GM21367 (cell line): ENCODE data around the gene DEFB132.

Experiments
- ATAC-seq: cut with Tn5 transposase; IDR thresholded peaks from one replicate; pipeline ENCODE4 v1.9.1; 2021; ENCODE audit not compliant: unreplicated experiment

Gene DEFB132

GRCh38 chr20:295804-296203, 38.3 kb downstream of the DEFB132 start:
- ATAC-seq: no peak

GRCh38 chr20:297098-297924, 39.8 kb downstream of the DEFB132 start, which contains the start of gene ZCCHC3:
Gene ZCCHC3, plus strand, starts transcription at chr20:297570. Its CDS starts 17 bp downstream, at chr20:297587.
- peak; percentile 75 for ATAC-seq

GRCh38 chr20:297925-298775, 40.6 kb downstream of the DEFB132 start:
- peak; percentile 21 for ATAC-seq

GRCh38 chr20:298776-299391, 41.4 kb downstream of the DEFB132 start:
- no peak for ATAC-seq

GRCh38 chr20:300345-300990, 42.9 kb downstream of the DEFB132 start:
- no peak for ATAC-seq

GRCh38 chr20:301886-302848, 44.6 kb downstream of the DEFB132 start:
- no peak for ATAC-seq

GRCh38 chr20:305745-306144, 48.2 kb downstream of the DEFB132 start:
- no peak for ATAC-seq

GRCh38 chr20:308427-309038, 51.0 kb downstream of the DEFB132 start:
- no peak for ATAC-seq

GRCh38 chr20:309306-309840, 51.8 kb downstream of the DEFB132 start:
- no peak for ATAC-seq

- peak; percentile 95 for ATAC-seq
Measured at GRCh38 chr20:309841-310644, 52.5 kb downstream of the DEFB132 start.

- ATAC-seq: no peak
Measured at GRCh38 chr20:310645-311044, 53.1 kb downstream of the DEFB132 start.
